Activated T-cell treated with anti-CD3 and anti-CD28 coated beads for 48 hours (primary cell): ENCODE results near the gene DIMT1.

Source experiments
- DNase-seq: peaks from one replicate; pipeline ENCODE4 v3.0.0-alpha.2; 2020; ENCODE audit warnings: low read depth

Gene DIMT1

GRCh38 chr5:62369039-62369438, 34.7 kb downstream of the DIMT1 start:
- DNase-seq = no peak

- no peak for DNase-seq
Observed at GRCh38 chr5:62362701-62363100, 41.0 kb downstream of the DIMT1 start.

DNA sequence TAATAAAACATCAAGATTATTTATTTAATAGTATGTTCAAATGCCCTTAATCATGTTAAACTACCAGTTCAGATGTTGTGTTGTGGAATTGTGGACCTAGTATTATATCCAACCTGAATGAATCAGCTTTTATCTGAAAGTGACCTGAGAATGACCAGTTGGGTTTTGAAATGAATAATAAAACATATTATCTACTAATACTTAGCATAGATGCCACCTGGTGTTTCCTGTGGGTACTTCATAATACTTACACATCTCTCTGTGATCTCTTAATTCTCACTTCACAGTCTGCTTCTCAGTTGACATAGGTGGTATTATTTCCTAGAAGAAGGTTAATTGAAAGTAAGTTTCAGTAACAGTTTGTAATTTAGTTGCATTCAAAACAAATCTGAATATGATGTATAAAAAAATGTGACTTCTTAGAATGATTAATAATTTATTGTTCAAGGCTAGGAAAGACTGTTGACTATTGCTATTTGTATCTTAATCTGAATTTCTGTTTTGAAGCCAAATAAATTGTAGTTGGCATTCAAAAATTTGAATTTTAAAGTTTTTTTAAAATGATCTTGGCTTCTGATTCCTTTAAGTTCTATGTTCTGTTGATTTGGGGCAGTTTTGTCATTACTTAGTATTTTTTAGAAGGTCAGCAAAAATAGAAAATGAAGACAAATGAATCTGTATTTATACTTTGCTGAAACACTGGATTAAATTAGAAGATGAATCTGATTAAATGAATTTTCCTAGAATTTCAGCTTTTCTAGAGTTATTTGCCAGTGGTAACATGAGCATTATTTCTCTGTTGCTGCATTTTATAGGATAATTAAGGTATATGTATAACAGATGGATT, 49.5 kb downstream of the DIMT1 start:
- no peak for DNase-seq

- DNase-seq = no peak
Observed at GRCh38 chr5:62348723-62349481, 54.8 kb downstream of the DIMT1 start.

DNA sequence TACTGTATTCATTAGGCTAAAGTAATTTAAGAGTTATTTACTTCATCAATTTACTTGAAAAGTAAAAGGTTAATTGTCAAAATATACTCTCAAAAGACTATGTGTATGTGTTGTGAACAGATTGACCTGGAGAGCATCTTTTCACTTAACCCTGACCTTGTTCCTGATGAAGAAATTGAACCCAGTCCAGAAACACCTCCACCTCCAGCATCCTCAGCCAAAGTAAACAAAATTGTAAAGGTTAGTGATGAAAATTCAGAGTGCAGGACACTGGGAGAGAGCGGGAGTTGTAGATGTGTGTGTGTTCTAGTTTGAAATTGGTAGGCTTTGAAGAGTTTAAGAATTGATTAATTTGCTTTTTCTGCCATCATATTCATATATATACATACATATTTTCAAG, 55.8 kb downstream of the DIMT1 start:
- DNase-seq = no peak

GRCh38 chr5:62346748-62347147, 57.0 kb downstream of the DIMT1 start:
- no peak for DNase-seq

DNA sequence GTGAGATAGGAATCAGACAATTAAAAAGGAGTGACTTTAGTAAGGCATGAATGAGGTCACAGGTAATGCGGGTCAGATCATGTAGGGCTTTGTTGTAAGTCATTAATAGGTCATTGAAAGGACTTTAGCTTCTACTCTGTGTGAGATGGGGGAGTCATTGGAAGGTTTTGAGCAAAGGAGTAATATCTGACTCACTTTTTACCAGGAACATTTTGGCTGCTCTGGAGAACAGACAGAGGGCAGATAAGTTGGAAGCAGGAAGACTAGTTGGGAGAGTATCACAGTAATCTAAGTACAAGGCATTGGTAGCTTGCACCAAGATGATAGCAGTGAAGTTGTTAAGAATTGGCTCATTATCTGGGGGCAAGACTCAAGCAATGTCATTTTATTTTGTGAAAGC, 60.3 kb downstream of the DIMT1 start:
- DNase-seq = no peak

DNA sequence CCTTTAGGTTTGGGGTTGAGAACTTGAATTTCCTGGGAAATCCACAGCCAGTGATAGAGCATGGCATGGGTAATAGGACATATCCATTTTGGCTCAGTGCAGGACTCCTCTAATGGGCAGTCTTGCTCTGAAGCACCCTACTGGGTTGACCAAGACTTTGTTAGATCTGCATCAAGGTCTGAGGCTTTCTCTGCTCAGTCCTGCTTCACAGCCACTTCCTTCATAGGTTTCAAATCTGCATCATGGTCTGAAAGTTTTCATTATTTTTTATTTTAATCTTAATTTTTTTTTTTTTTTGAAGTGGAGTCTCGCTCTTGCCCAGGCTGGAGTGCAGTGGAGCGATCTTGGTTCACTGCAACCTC, 61.2 kb downstream of the DIMT1 start:
- no peak for DNase-seq

GRCh38 chr5:62341783-62342475, 61.8 kb downstream of the DIMT1 start:
- DNase-seq = peak; percentile 11

GRCh38 chr5:62340979-62341378, 62.7 kb downstream of the DIMT1 start:
- DNase-seq = no peak

GRCh38 chr5:62340392-62340791, 63.3 kb downstream of the DIMT1 start:
- DNase-seq = no peak
